ENCODE data around the gene ANKRD2.
A peak's percentile ranks its signal among the peaks of the same experiment; 100 is the strongest.
"Not testable (repeated sequence)": the region's sequence is repeated elsewhere in the genome, so short reads cannot be mapped to it uniquely, and the experiment has no call there.

Gene ANKRD2, protein sequence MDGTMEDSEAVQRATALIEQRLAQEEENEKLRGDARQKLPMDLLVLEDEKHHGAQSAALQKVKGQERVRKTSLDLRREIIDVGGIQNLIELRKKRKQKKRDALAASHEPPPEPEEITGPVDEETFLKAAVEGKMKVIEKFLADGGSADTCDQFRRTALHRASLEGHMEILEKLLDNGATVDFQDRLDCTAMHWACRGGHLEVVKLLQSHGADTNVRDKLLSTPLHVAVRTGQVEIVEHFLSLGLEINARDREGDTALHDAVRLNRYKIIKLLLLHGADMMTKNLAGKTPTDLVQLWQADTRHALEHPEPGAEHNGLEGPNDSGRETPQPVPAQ

GRCh38 chr10:97572214-97572989 lies at the start of gene ANKRD2:
TSS of gene ANKRD2 (plus strand) at chr10:97572779. CDS start at chr10:97572789, 10 bp downstream.
- DNase-seq, result peak; percentile 69

DNA sequence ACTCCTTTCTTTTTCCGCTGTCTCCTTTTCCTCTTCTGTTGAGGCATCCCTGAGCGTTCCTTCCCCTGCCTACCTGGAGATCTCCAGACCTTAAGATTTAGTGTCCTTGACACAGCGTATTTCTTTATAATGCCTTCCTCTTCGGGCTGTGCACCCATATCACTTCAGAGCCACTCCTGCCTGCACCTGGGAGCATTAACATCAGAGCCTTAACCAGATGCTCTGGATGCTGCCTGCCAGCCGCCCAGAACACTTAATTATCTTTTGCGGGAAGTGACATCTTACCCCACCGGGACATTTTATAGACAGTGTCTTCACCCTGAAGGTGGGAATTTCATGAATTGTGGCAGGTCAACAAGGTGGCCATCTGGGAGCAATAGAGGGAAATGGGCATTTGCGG lies 49.6 kb upstream of the ANKRD2 start:
- DNase-seq, result no peak

DNA sequence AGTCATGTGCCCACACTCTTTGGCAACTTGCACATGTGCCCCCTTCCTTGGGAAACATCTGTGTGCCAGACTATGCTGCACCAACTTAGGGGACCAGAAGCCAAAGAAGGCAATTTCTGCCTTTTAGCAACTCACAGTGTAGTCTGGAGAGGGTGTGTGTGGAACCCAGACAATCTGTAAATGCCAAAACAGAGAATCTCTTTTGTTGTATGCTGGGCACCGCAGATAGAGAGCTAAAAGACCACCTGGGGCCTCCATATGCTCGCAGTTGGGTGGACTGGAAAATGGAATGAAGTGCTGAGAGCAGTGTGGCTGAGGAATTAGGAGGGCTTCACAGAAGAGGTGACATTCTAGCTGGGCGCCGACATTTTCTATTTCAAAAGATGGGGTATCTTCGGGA lies 47.5 kb upstream of the ANKRD2 start:
- DNase-seq, result no peak

DNA sequence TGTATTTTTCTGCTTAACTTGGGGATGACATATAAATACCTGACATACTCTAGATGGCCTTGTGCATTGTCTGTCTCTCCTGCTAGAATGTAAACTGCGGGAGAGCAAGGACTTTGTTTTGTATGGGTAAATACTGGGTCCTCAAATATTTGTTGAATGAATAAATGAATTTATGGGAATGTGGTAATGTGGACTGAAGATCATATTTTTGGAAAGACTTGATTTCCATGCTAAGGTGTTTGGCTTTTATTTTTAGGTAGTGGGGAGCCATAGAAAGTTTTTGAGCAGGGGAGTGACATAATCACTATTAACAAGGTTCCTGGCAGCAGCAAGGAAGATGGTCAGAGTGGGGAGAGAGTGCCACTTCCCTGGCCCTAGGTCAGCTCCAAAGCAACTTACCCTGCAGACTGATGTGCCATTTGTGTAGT lies 46.9 kb upstream of the ANKRD2 start:
- no peak for DNase-seq

GRCh38 chr10:97528876-97529275 lies 43.7 kb upstream of the ANKRD2 start:
- DNase-seq, result not testable (repeated sequence)

DNA sequence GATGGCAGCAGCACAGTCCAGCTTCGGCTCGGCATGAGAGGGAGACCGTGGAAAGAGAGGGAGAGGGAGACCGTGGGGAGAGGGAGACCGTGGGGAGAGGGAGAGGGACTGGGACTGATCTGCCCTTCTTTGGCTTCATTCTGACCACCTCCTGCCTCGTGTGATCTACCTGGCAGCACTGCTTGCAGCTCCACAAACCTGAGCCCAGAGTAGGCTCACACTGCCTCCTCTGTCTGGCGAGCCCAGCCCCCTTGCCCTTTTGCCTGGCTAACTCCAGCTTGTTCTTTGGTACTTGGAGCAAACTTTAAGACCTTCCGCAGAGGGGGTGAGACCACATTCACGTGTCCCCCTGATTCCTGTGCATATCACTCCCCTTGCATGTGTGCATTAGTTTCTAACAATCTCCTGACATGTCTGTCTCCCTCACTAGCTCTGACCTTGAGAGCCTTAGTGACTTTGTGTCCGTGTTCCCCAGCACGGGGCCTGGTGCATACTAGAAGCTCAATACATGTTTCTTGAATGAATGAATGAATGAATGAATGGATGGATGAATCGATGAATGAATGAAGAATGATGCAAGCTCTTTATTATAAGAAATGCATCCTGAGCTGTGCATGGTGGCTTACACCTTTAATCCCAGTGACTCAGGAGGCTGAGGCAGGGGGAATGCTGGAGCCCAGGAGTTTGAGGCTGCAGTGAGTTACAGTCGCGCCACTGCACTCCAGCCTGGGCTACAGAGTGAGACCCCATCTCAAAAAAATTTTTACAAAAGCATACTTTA lies 42.7 kb upstream of the ANKRD2 start:
- DNase-seq, result no peak

DNA sequence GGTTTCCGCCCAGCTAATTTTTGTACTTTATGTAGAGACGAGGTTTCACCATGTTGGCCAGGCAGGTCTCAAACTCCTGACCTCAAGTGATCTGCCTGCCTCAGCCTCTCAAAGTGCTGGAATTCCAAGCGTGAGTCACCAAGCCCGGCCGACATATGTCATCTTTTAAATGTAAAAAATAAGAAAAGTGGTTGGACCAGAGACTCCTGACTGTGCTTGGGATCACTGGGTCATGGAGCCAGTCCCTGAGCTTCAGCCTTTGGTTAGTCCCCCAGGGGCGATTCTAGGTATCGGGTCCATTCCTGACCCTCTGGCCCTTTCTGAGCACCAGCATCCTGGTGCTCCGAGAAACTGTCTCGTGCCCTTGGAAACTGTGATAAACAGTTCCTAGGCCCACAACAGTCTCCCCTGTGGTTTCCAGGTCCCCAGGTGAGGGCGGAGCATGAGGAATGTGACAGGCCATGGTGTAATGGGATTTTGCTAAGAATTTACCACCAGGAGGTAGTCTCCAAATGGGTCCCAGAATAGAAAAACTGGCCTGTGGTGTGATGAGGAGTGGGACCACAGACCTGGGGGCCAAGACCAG lies 41.1 kb upstream of the ANKRD2 start:
- peak; percentile 68 for DNase-seq

- peak; percentile 53 for DNase-seq
These were observed 39.5 kb upstream of the ANKRD2 start for GRCh38 chr10:97532935-97533671.

GRCh38 chr10:97533888-97534287 lies 38.7 kb upstream of the ANKRD2 start:
- DNase-seq, result no peak

DNA sequence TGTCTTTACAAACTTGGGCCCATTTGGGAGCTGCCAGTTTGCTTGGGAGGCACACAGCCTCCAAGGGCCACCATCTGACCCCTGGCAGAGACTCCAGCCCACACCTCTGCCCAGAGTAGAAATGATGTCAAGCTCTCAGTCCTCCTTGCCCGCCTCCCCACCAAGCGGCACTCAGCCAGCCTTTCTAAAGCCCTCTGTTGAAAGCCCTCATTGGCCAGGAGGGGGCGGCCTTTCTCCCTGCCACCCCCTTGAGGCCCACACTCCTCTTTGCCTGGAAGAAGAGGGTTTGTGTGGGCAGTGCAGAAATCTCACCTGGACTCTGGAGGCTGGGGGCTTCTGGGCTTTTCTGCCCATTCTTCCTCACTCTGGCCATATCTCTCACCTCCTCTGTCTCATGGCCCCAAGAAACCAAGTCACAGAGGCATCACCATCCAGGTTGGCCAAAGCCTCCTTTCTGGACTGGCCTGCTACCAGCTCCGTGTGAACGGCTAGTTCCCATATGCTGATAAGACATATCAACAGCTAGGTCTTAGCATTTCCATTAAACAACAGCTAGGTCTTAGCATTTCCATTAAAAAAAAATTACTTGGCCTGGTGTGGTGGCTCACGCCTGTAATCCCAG lies 37.7 kb upstream of the ANKRD2 start:
- DNase-seq, result peak; percentile 18

DNA sequence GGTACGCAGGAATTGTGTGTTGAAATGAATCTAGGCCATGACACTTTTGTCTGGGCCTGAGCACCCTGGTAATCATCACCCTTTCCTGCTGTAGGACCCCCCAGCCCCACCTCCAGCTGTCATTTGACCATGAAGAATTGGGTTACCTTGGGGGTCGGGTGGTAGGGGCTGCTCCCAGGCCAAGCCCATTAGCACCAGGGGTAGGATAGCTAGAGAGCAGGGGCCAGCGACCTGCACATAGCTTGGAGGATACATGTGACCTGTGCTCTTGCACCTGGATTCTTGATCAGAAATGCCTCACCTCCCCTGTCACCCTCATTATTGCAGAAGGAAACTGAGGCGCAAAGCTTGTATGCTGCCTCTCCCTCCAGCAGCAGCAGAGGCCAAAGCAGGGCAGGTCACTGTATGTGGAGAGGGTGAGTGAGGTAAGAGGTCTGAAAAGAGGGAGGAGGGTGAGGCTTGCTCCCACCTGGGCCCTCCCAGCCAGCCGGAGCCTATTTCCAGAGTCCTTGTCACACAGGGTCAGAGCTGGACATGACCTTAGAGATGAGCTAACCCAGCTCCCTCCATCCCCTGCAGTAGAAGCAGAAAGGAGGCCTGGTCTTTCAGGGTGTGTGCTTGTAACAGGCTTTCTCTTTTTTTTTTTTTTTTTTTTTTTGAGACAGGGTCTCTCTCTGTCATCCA lies 35.3 kb upstream of the ANKRD2 start:
- DNase-seq, result no peak

DNA sequence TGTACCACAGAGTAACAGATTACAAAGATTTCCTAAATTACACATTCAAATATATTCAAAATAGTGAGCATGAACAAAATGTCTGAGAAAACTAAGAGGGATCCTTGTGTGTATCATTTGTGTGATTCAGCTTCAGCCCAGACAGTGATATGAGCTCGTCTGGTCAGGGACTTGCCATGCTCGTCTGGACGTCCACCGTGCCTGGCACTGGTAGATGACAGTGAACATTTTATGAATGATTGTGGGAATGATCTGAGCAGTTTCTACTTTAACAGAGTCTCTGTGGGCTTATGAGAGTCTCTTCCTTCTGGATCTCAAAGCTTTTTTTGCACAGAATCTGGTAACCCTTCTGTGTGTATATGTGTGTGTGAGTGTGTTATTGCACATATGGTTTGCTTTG lies 34.2 kb upstream of the ANKRD2 start:
- DNase-seq, result no peak

DNA sequence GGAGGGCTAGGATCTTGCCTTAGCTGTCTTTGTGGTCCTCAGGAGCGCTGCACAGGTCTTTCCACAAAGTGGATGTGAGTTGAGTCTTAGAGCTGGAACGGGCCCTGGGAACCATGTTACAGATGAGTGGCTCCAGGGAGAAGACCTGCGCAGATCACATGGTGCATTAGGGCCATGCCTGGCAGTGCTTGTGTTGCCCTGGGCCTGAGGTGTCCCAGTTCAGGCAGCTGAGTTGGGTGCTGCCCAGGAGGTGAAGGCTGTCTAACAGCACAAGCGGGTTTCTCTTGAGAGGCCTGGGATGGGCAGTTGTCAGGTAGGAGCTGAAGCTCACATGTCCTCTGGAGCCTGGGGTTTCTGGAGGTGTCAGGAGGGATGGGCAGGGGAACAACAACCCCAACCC lies 33.7 kb upstream of the ANKRD2 start:
- DNase-seq, result no peak

DNA sequence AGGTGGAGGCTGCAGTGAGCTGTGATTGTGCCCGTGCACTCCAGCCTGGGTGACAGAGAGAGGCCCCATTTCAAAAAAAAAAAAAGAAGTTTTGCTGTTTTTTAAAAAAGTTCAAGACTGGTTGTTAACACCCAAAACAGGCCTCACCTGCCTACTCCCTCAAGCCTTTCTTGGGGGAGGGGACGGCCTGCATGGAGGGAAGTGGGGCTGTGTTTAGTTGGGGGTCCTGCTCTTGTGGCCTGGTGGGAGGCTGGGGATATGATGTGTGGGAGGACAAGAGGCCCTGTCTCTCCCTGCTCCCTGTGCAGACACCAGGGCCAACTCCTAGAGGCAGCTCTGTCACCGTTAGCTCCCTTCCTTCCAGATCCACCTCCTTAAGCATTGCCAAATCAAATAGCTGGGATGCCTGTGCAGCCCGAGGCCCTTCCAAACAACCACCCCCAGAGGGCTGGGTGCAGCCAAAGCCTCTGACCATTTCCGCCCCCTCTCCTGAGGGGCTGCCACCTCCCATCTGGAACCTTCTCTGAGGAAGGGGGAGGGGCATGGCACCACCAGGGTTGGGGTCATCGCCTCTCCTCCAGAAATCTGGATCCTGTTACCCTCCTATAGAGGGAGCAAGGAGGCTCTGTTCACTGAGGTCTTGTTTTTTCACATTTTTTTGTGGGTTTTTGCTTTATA lies 32.9 kb upstream of the ANKRD2 start:
- peak; percentile 29 for DNase-seq

DNA sequence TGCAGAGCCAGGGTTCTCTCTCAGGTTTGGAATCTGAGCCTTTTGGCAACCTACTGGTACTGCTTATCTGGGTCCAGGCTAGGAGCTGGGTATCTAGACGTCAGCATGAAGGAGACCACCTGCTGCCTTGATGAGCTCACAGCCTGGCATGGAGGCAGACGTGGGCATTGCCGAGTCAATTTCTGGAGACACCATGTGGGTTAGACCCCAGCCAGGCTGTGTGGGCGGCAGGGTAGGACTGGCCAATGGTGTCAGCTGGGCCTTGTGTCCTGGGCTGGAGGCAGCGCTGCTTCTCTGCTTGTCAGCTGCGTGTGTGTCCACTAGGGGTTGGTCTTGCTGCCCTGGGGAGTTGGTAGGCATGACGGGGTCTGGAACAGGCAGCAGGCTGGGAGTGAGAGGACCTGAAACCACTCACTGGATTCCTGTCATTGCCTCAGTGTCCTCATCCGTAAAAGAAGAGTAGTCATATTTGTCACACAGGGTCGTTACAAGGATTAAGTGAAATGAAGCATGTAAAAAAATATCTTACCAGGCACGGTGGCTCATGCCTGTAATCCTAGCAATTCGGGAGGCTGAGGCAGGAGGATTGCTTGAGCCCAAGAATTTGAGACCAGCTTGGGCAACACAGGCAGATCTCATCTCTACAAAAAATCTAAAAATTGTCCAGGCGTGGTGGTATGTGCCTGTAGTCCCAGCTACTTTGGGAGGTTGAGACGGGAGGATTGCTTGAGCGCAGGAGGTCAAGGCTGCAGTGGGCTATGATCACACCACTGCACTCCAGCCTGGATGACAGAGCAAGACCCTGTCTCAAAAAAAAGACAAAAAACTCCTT lies 31.7 kb upstream of the ANKRD2 start:
- DNase-seq, result peak; percentile 9

DNA sequence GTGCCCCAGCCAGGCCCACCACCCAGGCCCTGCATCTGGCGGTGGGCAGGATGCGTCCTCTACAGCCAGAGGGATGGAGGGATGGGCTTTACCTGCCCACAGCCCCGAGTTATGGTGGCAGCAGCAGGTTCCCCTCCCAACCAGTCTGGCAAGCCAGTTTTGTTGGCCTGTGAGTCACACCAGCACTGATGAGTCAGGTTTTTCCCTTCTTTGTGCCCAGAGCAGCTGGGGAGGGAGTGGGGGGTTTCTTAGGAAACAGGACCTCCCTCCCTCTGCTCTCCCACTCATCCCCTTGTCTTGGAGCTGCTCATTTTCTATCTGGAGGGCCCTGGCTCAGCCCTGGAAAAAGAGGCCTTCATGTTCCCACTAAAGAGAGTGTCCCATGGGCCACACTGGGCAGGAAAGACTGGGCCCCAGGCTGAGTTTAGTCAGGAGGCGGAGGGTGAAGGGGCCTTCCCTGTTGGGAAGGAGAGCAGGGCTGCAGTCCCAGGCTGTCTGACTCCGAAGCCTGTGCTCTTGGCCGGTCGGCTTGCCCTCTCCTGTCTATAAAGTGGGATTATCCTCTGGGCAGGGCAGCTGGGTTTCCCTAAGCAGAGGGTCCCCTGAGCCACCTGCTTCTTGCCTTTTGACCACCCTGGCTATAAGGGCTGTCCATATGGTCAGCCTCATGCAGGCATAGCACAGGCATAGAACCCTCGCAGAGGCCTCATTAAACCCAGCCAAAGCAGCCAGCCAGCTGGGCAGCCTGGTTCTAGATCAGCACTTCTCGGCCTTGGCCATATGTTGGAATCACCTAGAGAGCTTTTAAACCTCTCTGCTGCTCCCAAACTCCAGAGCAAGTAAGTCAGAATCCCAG lies 30.2 kb upstream of the ANKRD2 start:
- peak; percentile 88 for DNase-seq

DNA sequence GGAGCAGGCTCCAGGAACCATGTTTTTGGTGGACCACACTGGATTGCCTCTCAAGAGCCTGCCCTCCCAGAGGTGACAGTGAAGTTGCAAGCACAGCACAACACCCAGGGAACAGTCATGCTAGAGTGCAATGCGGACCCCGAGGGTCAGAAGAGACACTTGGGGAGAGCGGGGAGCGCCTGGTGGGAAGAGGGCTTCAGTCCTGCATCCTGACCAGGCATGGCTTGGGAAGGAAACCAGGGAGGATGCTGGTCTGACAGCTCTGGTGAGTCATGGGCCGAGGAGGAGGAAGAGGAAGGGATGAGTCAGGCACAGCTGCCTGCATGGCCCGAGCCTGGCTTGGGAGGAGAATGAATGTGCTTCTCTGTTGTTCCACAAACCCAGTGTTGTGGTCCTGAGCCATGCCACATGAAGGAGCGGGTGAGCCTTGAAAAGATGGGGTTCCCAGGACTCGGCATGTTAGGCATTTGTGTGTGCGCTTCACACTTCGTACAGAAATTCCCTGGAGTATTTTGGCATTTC lies 29.5 kb upstream of the ANKRD2 start:
- peak; percentile 98 for DNase-seq

Measured in HCEC 1CT (cell line).